ENCODE data around the gene LMNA.
A peak's percentile ranks its signal among the peaks of the same experiment; 100 is the strongest.
"Not testable (repeated sequence)": the region's sequence is repeated elsewhere in the genome, so short reads cannot be mapped to it uniquely, and the experiment has no call there.

Gene LMNA

DNA sequence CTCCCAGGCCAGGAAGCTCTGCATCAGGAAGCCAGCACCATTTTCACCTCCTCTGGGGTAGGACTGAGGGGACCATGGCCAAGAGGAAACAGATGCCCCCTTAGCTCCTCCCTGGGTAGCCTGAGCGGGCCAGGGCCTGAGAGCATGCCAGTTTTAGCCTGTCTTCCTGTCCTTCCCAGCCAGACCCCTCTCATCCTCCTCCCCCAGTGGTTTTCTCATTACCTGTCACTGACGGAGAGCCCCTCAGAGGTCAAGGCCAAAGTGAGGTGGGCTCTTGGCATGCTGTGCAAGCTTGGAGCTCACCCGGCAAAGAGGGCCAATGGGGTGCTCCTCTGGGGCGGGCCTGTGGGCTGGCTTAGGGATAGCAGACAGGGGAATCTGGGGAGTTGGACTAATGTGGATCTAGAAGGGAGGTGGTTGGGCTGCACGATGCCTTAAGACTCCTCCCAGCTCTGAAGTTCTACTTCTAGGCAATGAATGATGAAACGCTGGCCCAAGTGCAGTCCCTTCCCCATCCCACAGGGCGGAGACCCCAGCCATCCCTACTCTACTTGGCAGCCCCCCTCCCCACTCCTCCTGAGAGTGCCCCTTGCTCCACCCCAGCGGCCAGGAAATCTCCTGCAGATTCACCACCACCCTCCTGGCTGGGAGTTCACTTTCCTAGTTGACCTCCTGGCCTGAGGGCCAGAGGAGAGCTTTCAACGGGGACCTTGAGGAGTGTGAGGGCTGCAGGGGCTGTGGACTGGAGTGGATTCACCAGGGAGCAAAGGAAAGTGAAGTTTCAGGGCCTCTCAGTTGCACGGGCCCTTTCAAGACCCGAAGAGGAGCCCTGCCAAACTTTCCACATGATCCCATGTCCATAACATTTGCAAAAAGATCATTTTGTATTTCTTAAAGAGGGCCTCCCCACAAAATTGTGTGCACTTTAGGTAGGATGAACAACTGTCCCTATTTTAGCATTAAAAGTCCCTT is 9.4 kb upstream of the LMNA start:
- DNase-seq (ENCODE audit: low spot score): no peak

DNA sequence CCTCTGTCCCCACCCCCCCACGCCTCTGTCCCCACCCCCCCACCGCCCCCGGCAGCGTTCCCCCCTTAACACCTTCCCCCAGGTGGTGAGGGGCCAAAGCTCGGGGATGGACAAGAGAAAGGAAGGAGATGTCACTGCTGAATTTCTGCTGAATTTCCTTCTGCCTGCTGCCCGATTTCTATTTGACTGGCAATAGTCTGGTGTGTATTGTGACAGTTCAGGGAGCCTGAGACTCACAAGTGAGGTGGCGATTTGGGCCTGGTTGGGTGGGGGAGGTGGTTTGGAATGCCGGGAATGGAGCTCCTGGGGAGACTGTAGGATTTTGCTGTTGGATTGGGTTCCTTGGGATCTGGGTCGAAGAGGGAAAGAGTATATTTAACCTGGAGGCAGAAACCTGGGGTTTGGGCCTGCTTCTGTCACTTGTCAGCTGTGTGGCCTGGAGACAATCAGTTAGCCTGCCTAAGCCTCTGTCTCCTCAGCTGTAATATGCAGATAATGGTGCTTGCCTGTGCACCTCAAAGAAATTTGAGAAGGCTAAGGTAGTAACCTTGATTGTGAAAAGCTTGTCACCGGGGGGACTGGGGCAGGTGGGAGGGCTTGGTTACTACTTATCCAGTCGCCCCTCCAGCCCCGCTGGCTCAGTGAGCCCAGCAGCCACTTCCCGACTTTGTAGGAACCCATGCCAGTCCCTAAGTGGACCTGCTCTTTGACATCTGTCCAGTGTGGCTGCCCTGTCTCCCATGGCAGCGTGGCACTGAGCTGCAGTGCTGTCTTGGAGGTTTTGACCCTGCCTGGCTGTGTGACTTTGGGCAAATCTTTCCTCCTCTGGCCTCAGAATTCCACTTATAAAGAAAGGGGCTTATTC is 7.7 kb upstream of the LMNA start:
- DNase-seq (ENCODE audit: low spot score): no peak

DNA sequence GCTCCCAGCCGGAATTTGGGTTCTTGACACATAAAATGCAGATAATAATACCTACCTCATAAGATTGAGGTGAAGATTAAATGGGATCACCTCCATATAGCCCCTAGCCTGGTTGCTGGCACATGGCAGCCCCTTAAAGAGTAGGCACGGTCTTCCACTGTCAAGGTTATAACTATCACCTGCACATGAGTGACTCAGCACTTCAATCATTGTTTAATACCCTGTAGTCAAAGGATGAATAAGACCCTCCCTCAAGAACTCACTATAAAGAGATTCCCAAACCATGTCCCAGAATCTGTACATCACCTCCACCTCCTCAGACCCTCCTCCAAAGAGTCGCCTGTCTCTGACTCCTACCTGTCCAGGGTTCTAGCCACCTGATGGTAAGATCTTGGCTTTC is 6.5 kb upstream of the LMNA start:
- no peak for DNase-seq (ENCODE audit: low spot score)

DNA sequence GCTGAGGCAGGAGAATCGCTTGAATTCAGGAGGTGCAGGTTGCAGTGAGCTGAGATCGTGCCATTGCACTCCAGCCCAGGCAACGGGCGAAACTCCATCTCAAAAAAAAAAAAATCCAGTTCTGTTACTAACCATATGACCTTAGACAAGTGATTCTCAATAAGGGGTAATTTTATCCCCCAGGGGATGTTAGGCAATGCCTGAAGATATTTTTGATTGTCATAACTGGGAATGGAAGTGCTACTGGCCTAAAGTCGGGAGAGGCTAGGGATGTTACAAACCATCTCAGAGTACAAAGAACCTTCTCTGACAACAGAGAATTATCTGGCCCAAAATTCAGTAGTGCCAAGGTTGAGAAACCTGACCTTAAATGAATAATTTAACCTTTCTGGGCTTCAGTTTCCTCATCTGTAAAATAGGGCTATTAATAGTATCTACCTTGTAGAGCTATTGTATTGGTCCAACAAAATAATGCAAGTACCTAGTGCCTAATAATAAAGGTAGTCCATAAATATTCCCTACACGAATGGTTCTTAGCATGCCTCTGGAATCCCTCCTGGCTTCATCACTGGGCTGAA is 5.8 kb upstream of the LMNA start:
- no peak for DNase-seq (ENCODE audit: low spot score)

DNA sequence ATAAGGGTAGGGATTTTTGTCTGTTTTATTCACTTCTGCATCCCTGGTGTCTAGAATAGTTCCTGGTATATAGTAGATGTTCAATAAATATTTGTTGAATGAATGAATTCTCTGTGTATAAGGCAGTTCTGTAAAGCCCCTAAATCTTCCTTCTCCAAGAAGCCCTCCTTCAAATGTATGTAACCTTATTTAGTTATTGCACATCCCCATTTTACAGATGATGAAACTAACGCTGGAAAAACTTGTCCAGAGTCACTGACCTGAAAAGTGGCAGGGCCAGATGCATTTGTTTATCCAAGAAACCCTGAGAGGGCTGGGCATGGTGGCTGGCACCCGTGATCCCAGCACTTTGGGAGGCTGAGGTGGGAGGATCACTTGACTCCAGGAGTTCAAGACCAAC is 4.3 kb upstream of the LMNA start:
- DNase-seq (ENCODE audit: low spot score): no peak

DNA sequence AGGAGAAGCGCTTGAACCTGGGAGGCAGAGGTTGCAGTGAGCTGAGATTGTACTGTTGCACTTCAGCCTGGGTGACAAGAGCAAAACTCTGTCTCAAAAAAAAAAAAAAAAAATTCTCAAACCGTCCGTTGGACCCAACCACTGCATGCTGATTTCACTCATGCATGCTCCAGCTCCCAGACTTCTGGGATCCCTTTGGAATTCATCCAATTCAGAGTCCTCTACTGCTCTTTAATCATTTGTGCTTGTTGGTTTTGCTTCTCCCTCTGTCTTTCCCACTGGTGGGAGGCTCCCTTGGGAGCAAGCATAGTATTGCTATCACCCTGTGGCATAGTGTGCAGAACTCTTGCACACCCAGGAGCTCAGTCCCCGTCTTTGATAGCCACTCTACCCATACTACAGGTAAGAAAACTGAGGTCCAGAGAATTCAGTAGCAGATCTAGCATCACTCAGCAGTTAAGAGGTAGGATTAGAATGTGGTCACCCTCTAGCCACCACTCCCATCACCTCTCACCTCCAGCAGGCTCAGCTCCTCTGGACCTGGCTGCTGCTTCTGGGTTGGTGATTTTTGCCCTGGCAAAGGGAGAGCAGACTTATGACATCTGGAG is 3.1 kb upstream of the LMNA start:
- no peak for DNase-seq (ENCODE audit: low spot score)

DNA sequence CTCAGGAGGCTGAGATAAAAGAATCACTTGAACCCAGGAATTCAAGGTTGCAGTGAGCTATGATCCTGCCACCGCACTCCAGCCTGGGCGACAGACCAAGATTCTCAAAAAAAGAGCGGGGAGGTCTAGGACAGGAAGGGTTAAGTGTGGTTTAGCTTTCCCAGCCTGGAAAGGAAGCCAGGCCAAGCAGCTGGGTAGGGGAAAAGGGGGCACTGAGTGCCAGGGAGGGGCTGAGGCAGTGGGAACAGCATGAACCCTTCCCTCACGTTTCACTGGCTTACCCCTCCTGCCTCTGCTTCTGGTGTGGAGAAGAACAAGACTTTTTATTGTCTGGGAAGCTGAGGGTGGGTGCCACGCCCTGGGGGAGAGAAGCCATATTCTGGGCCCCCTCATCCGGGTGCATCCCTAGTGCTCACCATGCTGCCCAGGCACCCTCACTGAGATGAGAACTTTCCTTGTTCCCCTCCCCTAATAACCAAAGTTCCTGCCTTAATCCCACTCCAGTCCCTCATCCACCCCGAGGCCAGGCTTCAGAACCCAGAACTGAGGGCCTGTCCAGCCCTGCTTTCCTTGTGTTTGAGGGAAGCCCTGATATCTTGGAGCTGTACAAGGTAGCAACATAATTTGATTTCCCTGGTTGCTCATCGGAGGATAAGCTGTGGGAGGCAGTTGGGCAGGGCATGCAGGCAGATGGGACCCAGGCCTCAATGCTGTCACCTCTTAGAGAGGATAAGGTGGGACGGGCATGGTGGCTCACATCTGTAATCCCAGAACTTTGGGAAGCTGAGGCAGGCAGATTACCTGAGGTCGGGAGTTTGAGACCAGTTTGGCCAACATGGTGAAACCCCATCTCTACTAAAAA is 2.0 kb upstream of the LMNA start:
- no peak for DNase-seq (ENCODE audit: low spot score)

DNA sequence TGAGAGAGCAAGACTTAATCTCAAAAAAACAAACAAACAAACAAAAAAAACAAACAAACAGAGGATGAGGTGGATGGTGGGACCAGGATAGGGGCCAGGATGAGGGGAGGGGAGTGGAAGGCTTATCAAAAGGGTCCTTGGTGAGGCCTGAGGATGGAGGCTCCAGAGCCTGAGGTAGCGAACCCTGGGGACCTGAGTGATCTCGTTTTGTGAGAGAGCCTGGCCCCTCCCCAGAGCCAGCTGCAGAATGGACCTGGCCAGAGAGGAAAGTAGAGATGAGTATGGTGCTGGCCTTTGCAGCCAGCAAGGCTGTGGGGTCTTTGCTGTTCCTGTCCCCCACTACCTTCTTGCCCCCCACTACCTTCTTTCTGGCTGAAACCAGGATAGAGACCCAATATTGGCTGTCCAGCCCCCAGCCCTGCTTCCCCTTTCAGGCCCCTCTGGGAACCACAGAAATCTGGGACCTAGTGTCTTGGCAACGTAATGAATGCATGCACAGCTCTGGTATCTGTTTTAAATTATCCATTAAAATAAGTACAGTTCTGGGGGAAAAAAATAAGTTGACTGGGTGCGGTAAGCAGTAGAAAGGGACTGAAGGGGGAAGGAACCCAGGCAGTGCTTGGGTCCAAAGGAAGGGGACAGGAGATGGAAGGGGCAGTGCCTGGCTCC is 1.1 kb upstream of the LMNA start:
- no peak for DNase-seq (ENCODE audit: low spot score)

DNA sequence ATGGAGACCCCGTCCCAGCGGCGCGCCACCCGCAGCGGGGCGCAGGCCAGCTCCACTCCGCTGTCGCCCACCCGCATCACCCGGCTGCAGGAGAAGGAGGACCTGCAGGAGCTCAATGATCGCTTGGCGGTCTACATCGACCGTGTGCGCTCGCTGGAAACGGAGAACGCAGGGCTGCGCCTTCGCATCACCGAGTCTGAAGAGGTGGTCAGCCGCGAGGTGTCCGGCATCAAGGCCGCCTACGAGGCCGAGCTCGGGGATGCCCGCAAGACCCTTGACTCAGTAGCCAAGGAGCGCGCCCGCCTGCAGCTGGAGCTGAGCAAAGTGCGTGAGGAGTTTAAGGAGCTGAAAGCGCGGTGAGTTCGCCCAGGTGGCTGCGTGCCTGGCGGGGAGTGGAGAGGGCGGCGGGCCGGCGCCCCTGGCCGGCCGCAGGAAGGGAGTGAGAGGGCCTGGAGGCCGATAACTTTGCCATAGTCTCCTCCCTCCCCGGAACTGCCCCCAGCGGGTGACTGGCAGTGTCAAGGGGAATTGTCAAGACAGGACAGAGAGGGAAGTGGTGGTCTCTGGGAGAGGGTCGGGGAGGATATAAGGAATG is 505 bp downstream of the LMNA start:
- DNase-seq (ENCODE audit: low spot score): peak; percentile 71

DNA sequence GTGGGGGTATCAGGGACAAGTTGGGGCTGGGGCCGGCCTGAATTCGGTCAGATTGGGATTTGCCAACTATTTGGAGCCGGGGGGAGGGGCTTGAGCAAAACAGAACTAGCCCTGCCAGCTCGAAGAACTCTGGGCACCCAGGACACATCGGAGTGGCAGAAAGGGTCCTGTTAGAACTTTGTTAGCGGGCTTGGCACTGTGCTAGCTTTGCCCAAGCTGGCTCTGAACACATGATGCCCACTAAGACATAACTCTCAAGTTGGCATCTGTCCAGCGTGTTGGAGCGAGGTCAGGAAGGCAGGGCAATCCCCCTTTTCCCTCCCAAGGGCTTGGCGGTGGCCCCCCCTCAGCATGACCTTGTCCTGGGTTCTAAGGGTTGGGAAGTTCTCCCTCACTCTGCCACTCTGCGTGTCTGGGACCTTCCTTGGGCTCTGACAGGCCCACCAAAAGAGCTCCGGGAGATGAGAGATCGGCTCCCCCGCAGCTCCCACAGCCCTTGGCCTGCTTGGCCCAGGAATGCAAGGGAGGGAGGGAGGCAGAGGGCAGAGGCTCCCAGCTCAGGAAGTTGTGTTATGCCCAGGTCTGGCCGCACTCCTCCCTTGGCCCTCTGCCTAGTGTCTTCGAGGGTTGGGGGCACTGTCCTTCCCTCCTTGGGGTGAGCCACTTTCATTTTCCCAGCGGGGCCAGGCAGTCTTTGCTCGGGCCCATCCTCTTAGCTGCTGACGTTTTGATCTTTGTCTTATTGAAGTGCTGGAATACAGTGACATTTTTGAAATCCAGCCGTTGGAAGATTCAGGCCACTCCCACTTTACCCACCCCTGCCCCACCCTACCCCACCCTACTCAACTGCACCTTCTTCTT is 1.2 kb downstream of the LMNA start:
- no peak for DNase-seq (ENCODE audit: low spot score)

DNA sequence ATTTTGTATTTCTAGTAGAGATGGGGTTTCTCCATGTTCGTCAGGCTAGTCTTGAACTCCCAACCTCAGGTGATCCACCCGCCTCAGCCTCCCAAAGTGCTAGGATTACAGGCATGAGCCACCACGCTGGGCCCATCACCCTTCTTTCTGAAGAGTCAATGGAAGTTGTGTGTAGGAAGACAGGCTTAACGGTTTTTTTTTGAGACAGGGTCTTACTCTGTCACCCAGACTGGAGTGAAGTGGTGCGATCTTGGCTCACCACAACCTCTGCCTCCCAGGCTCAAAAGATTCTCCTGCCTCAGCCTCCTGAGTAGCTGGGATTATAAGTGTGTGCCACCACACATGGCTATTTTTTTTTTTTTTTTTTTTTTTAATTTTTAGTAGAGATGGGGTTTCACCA is 2.2 kb downstream of the LMNA start:
- not testable (repeated sequence) for DNase-seq (ENCODE audit: low spot score)

DNA sequence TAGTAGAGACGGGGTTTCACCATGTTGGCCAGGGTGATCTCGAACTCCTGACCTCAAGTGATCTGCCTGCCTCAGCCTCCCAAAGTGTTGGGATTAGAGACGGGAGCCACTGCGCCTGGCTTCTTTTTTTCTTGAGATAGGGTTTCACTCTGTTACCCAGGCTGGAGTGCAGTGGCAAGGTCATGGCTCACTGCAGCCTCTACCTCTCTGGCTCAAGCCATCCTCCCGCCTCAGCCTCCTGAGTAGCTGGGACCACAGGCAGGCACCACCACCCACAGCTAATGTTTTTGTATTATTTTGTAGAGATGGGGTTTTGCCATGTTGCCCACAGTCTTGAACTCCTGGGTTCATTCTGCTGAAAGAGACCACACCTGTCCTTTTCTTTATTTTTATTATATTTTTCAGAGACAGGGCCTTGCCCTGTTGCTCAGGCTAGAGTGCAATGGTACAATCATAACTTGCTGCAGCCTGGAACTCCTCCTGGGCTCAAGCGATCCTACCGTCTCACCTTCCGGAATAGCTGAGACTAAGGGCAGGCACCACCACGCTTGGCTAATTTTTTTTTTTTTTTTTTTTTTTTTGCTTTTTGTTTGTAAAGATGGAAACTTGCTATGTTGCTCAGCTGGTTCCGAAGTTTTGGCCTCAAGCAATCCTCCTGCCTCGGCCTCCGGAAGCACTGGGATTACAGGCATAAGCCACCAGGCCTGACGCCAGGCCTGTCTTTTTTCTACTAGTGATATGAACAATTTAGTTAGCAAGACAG is 3.1 kb downstream of the LMNA start:
- no peak for DNase-seq (ENCODE audit: low spot score)

DNA sequence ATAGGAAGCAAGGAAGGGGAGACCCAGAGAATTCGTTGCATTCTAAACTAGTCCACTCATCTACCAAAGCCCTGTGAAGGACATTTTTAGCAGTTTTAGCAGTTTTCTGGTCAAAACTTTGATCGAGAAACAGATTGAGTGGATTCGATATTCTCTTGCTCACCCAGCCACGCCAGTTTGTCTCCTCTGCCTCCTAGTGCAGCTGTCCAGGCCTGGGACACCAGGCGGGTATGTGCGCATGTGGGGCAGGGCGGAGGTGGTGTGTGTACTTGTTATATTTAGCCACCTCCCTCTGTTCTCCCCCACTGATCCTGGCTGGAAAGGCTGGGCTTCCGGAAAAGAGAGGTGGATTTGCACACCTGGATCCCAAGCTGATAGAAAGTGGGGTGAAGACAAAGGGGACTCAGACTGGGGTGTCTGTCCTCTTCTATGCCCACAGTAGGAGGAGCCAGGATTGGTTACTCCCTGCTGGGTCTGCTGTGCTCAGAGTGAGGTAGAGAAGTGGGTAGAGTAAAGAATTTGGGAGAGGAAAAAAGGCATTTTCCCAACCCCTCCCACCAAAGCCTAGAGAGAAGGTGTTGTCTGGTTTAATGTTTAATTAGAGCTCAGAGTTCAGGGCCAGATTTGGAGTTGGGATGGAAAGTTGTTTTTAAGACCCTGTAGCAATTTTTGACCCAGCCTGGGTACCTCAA is 3.8 kb downstream of the LMNA start:
- no peak for DNase-seq (ENCODE audit: low spot score)

DNA sequence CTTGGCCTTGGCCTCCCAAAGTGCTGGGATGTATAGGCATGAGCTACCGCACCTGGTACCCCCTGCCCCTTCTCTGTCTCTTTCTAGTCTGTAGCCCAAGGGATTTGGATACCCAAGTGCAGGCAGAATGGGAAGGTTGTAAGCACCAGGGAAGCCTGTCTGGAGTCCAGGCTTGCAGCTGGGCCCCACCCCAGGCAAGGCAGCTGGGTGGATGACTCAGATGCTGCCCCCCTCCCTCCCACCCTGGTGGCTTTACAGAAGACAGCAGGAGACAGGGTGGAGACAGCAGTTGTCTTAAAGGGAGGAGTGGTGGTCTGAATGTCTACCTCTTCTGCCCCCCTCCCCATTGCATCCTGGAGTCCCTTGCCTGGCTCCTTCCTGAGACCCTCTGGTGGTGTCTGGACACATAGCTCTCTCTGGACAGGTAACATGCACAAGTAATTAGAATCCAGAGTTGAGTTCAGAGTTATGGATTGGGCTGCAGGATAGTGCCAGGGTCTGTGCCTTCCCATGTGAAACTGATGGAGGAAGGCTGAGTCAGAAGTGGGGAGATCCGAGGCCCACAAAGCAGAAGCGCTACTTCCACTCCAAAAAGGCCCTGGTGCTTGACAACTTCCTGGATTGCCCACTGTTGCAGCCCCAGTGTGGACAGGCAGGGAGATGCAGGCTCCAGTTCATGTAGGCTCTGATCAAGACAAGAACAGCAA is 5.1 kb downstream of the LMNA start:
- no peak for DNase-seq (ENCODE audit: low spot score)

DNA sequence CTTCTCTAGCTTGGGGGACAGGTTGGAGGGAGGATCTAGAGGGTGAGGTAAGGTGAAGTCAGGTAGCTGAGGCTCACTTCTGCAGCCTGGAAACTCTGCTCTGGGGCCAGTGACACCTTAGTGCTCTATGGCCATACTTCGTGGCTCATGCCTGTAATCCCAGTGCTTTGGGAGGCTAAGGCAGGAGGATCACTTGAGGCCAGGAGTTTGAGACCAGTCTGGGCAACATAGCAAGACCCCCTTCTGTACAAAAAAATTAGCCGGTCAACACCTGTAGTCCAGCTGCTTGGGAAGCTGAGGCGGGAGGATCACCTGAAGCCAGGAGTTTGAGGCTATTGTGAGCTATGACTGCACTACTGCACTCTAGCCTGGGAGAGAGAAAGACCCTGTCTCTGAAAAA is 5.8 kb downstream of the LMNA start:
- DNase-seq (ENCODE audit: low spot score): no peak

DNA sequence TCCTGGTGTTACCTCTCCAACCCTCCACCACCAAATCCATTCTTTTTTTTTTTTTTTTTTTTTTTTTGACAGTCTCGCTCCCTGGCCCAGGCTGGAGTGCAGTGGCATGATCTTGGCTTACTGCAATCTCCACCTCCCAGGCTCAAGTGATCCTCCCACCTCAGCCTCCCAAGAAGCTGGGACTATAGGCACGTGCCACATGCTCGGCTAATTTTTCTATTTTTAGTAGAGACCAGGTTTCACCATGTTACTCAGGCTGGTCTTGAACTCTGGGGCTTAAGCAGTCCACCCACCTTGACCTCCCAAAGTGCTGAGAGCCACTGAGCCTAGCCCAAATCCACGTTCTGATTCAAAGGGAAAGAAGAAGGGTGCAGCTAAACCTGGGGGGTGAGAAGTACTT is 6.5 kb downstream of the LMNA start:
- not testable (repeated sequence) for DNase-seq (ENCODE audit: low spot score)

DNA sequence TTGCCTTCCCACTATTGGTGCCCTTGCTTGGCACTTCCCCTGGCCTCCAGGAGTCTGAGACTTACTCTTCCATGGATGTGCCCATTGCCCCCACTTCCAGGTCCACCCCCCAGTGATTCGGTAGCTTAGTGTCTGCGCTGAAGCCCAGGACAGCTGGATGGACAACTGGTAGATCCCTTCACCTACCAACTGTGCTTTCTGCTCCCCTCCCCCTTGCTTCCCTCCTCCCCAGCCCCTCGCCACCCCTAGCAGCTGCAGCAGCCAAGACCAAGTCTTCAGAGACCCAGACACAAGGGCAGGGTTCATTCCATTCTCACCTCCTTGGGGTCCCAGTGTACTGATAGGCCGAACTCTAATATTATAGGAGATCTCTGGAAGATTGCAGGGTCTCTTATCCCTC is 6.9 kb downstream of the LMNA start:
- no peak for DNase-seq (ENCODE audit: low spot score)
